ENCODE results near the gene TNFSF12. TPM values are rescaled to one million over a fixed set of nuclear protein-coding genes. Genes with fewer than 3 reads are reported as not detected.
A peak's percentile ranks its signal among the peaks of the same experiment; 100 is the strongest.

Gene TNFSF12
- polyA plus RNA-seq, 1 of the 3 experiments (the other 2 are of a cell fraction) = 47.6 TPM

GRCh38 chr17:7583253-7584109, 34.6 kb downstream of the TNFSF12 start, which contains the start of gene MPDU1:
MPDU1 (plus strand) TSS chr17:7583852; CDS start chr17:7583863, 11 bp downstream.
- Histone ChIP-seq H3K79me2 (ENCODE audit: insufficient read depth) (peaks cover 54% of the 10 kb centered on the region), H3K9me2 (no peaks in the 10 kb centered on the region), H3K4me3 (ENCODE audit: low read depth in 2 of 2, low read length in 1 of 2) (peak within 1 kb of the TSS; percentile 65 to 73), H4K20me1 (ENCODE audit: insufficient read depth) (peaks cover 7% of the 10 kb centered on the region), H3K4me1 (ENCODE audit: control insufficient read depth in 1 of 2, insufficient read depth in 2 of 2, low read depth in 1 of 2, low read length in 1 of 2) (peaks cover 22 to 32% of the 10 kb centered on the region in 2 experiments; a peak in 3 of 4 replicates), H3F3A (replicated peaks; ENCODE audit: insufficient read depth) (peaks cover 35% of the 10 kb centered on the region), H3K27ac (ENCODE audit: low read depth in 2 of 2, low read length in 1 of 2) (peak within 1 kb of the TSS; percentile 97 to 98), H3K9me3 (no peaks in the 10 kb centered on the region), H3K36me3 (replicated peaks in 1 of 2; ENCODE audit: control insufficient read depth in 1 of 2, insufficient read depth in 2 of 2, low read length in 1 of 2) (peaks cover 10 to 21% of the 10 kb centered on the region in 2 experiments), H3K4me2 (peak within 1 kb of the TSS; percentile 87), H2AFZ (ENCODE audit: low read depth) (peak within 1 kb of the TSS; percentile 95), H3K9ac (peak within 1 kb of the TSS; percentile 96), H3K27me3 (ENCODE audit: insufficient read depth) (no peaks in the 10 kb centered on the region)
- TF ChIP-seq RFX5 (IDR thresholded peaks at IDR 0.05; ENCODE audit: low read length) = no peak
- TF ChIP-seq MXI1 (IDR thresholded peaks at IDR 0.05; ENCODE audit: low read depth, low read length) = peak; percentile 100
- peak; percentile 98 for TF ChIP-seq YY1 (IDR thresholded peaks at IDR 0.05; ENCODE audit: low read depth)
- no peak for TF ChIP-seq SMC3 (IDR thresholded peaks at IDR 0.05; ENCODE audit: low read depth, low read length)
- peak; percentile 93; the same call in 1 of the 2 replicates for TF ChIP-seq TAF1 (IDR thresholded peaks at IDR 0.05; ENCODE audit: borderline replicate concordance, low read depth, low read length)
- TF ChIP-seq RCOR1 (IDR thresholded peaks at IDR 0.05; ENCODE audit: low read length) = no peak
- peak; percentile 94 for TF ChIP-seq ELF1 (IDR thresholded peaks at IDR 0.05)
- peak; percentile 96 for TF ChIP-seq GABPA (IDR thresholded peaks at IDR 0.05; ENCODE audit: low read depth)
- TF ChIP-seq, protein P1, sequence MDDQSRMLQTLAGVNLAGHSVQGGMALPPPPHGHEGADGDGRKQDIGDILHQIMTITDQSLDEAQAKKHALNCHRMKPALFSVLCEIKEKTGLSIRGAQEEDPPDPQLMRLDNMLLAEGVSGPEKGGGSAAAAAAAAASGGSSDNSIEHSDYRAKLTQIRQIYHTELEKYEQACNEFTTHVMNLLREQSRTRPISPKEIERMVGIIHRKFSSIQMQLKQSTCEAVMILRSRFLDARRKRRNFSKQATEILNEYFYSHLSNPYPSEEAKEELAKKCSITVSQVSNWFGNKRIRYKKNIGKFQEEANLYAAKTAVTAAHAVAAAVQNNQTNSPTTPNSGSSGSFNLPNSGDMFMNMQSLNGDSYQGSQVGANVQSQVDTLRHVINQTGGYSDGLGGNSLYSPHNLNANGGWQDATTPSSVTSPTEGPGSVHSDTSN (IDR thresholded peaks at IDR 0.05) = 0 out of 2 replicates have a peak, but pooled peaks have one; percentile 2
- no peak for TF ChIP-seq CTCF (IDR thresholded peaks at IDR 0.05)
- TF ChIP-seq TCF12 (IDR thresholded peaks at IDR 0.05) = no peak
- TF ChIP-seq ZBTB33 (IDR thresholded peaks at IDR 0.05; ENCODE audit: borderline replicate concordance, low read depth) = no peak; the same call in 1 of the 2 replicates
- TF ChIP-seq NRF1 (IDR thresholded peaks at IDR 0.05; ENCODE audit: low read depth, low read length) = peak; percentile 87
- TF ChIP-seq EZH2phosphoT487 (IDR thresholded peaks at IDR 0.05; ENCODE audit: borderline replicate concordance, low read depth) = no peak
- TF ChIP-seq, protein P2, sequence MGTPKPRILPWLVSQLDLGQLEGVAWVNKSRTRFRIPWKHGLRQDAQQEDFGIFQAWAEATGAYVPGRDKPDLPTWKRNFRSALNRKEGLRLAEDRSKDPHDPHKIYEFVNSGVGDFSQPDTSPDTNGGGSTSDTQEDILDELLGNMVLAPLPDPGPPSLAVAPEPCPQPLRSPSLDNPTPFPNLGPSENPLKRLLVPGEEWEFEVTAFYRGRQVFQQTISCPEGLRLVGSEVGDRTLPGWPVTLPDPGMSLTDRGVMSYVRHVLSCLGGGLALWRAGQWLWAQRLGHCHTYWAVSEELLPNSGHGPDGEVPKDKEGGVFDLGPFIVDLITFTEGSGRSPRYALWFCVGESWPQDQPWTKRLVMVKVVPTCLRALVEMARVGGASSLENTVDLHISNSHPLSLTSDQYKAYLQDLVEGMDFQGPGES (IDR thresholded peaks at IDR 0.05; ENCODE audit: low read depth, low read length) = peak; percentile 6; the same call in 1 of the 2 replicates
- TF ChIP-seq POLR2AphosphoS5 (IDR thresholded peaks at IDR 0.05; ENCODE audit: low read depth, low read length) = peak; percentile 88
- TF ChIP-seq EP300 (IDR thresholded peaks at IDR 0.05; ENCODE audit: borderline replicate concordance in 1 of 2, low read depth in 1 of 2, low read length in 1 of 2) = no peak
- TF ChIP-seq REST (IDR thresholded peaks at IDR 0.05; ENCODE audit: low read depth, low read length) = peak; percentile 27; the same call in 1 of the 2 replicates
- no peak for TF ChIP-seq NFIC (IDR thresholded peaks at IDR 0.05; ENCODE audit: borderline replicate concordance)
- peak; percentile 95 for TF ChIP-seq MAX (IDR thresholded peaks at IDR 0.05; ENCODE audit: low read depth)
- WGBS (ENCODE audit: low lambda C conversion rate) = 27% methylated on average over 52 of the region's 69 CpGs
- peak; percentile 93 for DNase-seq
- ChIA-PET CTCF (interaction anchor here (0.7 to 3.4 kb wide), 6 partner anchors 11 to 104 kb away, joined by 3 to 22 read pairs (median 12); partner anchors contain the start of genes FXR2, SENP3 and TP53), POLR2A (interaction anchor here (0.6 to 2.7 kb wide), 17 partner anchors 10 to 581 kb away, joined by 3 to 37 read pairs (median 4); partner anchors contain the start of genes DLG4, EFNB3, GABARAP and SAT2)
